Duodenal mucosa (tissue), 2 donors: ENCODE results near the gene LILRB2.
"Not testable (repeated sequence)": the region's sequence is repeated elsewhere in the genome, so short reads cannot be mapped to it uniquely, and the experiment has no call there.

ENCODE experiments used
- H3K27ac ChIP-seq: one replicate; pipeline ENCODE4 v1.7.0; 2013; ENCODE audit warnings: low read depth, low read length
- H3K27me3 ChIP-seq, 2 donors: one replicate each; pipeline ENCODE4 v1.7.0; 2013; ENCODE audit warnings: low read length in 2 of 2, control low read depth in 1 of 2; ENCODE audit not compliant: insufficient read depth in 2 of 2, control insufficient read depth in 1 of 2
- H3K36me3 ChIP-seq, 2 donors: one replicate each; pipeline ENCODE4 v1.7.0; 2013; ENCODE audit warnings: low read length in 2 of 2, control low read depth in 1 of 2; ENCODE audit not compliant: insufficient read depth in 2 of 2, control insufficient read depth in 1 of 2
- H3K4me1 ChIP-seq, 2 donors: one replicate each; pipeline ENCODE4 v1.7.0; 2013; ENCODE audit warnings: low read length in 2 of 2, control low read depth in 1 of 2; ENCODE audit not compliant: insufficient read depth in 2 of 2, control insufficient read depth in 1 of 2
- H3K4me3 ChIP-seq, 2 donors: one replicate each; pipeline ENCODE4 v1.7.0; 2013; ENCODE audit warnings: low read length in 2 of 2, low read depth in 1 of 2
- H3K9ac ChIP-seq, 2 donors: one replicate each; pipeline ENCODE4 v1.7.0; 2013; ENCODE audit warnings: low read length in 2 of 2, low read depth in 1 of 2
- H3K9me3 ChIP-seq, 2 donors: one replicate each; pipeline ENCODE4 v1.7.0; 2013; ENCODE audit warnings: low read length in 2 of 2, control low read depth in 1 of 2; ENCODE audit not compliant: control insufficient read depth in 1 of 2

LILRB2 gene

DNA sequence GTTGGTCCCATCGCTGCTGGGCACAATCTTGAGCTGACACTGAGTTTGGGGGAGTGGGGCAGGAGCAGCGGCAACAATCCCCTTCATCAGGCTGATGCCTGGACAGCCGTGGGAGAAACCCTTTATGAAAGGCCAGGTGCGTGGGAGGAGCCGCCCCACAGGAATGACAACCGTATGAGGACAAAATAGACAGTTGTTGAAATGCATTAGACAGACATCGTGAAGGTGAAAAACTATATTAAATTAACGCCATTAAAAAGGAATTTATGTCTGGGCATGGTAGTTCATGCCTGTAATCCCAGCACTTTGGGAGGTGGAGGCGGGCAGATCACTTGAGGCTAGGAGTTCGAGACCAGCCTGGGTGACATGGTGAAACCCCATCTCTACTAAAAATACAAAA is 56.3 kb downstream of the LILRB2 start:
- not testable (repeated sequence) for H3K27ac ChIP-seq, H3K4me1 ChIP-seq, H3K9me3 ChIP-seq, H3K27me3 ChIP-seq, H3K9ac ChIP-seq, H3K4me3 ChIP-seq, H3K36me3 ChIP-seq

GRCh38 chr19:54223937-54224281 is 57.0 kb downstream of the LILRB2 start:
- H3K36me3 ChIP-seq, H3K9me3 ChIP-seq, H3K27ac ChIP-seq, H3K4me1 ChIP-seq, H3K27me3 ChIP-seq, H3K9ac ChIP-seq, H3K4me3 ChIP-seq: not testable (repeated sequence)
